HG03139 (cell line): ENCODE data around the gene IQCK.
"Not testable (repeated sequence)": the region's sequence is repeated elsewhere in the genome, so short reads cannot be mapped to it uniquely, and the experiment has no call there.

ENCODE experiments used
- ATAC-seq: cut with Tn5 transposase; IDR thresholded peaks from one replicate; pipeline ENCODE4 v1.9.1; 2021; ENCODE audit not compliant: unreplicated experiment

IQCK gene

GRCh38 chr16:19715566-19715965 lies 2.5 kb upstream of the IQCK start:
- no peak for ATAC-seq

GRCh38 chr16:19716183-19716582 lies 1.9 kb upstream of the IQCK start:
- no peak for ATAC-seq

GRCh38 chr16:19716728-19717127 lies 1.3 kb upstream of the IQCK start:
- ATAC-seq: not testable (repeated sequence)

- no peak for ATAC-seq
These were observed 757 bp upstream of the IQCK start for GRCh38 chr16:19717314-19717713.

GRCh38 chr16:19718624-19718965 lies 524 bp downstream of the IQCK start:
- ATAC-seq: no peak

GRCh38 chr16:19722269-19722952 lies 4.3 kb downstream of the IQCK start:
- no peak for ATAC-seq

GRCh38 chr16:19722981-19723380 lies 4.9 kb downstream of the IQCK start:
- ATAC-seq: no peak

- no peak for ATAC-seq
These were observed 10.5 kb downstream of the IQCK start for GRCh38 chr16:19728636-19728965.

GRCh38 chr16:19733551-19733950 lies 15.5 kb downstream of the IQCK start:
- no peak for ATAC-seq

- no peak for ATAC-seq
These were observed 17.2 kb downstream of the IQCK start for GRCh38 chr16:19735074-19735867.

- no peak for ATAC-seq
These were observed 19.4 kb downstream of the IQCK start for GRCh38 chr16:19737306-19738038.

- no peak for ATAC-seq
These were observed 23.3 kb downstream of the IQCK start for GRCh38 chr16:19741354-19741753.

- ATAC-seq: no peak
These were observed 25.7 kb downstream of the IQCK start for GRCh38 chr16:19743816-19744159.

- no peak for ATAC-seq
These were observed 26.6 kb downstream of the IQCK start for GRCh38 chr16:19744670-19745069.

GRCh38 chr16:19745286-19746010 lies 27.4 kb downstream of the IQCK start:
- no peak for ATAC-seq

GRCh38 chr16:19746561-19746960 lies 28.5 kb downstream of the IQCK start:
- ATAC-seq: no peak

GRCh38 chr16:19748389-19749168 lies 30.5 kb downstream of the IQCK start:
- ATAC-seq: no peak

GRCh38 chr16:19749571-19750080 lies 31.6 kb downstream of the IQCK start:
- no peak for ATAC-seq

- no peak for ATAC-seq
These were observed 33.7 kb downstream of the IQCK start for GRCh38 chr16:19751478-19752385.
